Tibial artery (tissue), 4 donors: ENCODE data around the gene SEC22C.

Source experiments
- DNase-seq, 2 donors: peaks; one replicate each; pipeline ENCODE4 v3.0.0-alpha.2; 2019
- H3K27ac ChIP-seq, 2 donors: fragments of 200-600 bp; sonication (generic) in 1 of 2; 1 replicate in 1 of 2; 2 replicates in 1 of 2; pipeline ENCODE4 v1.5.1; 2018 to 2019; ENCODE audit warnings: mild to moderate bottlenecking in 1 of 2
- H3K27me3 ChIP-seq, 2 donors: fragments of 200-600 bp; sonication (generic) in 1 of 2; one replicate each; pipeline versions ENCODE4 v1.5.1 to v1.6.0; 2016 to 2019
- H3K36me3 ChIP-seq, 3 donors: fragments of 200-600 bp; sonication (generic) in 2 of 3; one replicate each; pipeline ENCODE4 v1.5.1; 2016 to 2019; ENCODE audit warnings: mild to moderate bottlenecking in 2 of 3
- H3K4me1 ChIP-seq, 4 donors: fragments of 200-600 bp; sonication (generic) in 2 of 4; 1 replicate in 3 of 4; 2 replicates in 1 of 4; pipeline ENCODE4 v1.5.1; 2016 to 2019
- H3K4me3 ChIP-seq, 2 donors: fragments of 200-600 bp; sonication (generic) in 1 of 2; 1 replicate in 1 of 2; 2 replicates in 1 of 2; pipeline ENCODE4 v1.5.1; 2018 to 2019; ENCODE audit warnings: mild to moderate bottlenecking in 2 of 2
- H3K9me3 ChIP-seq, 3 donors: fragments of 200-600 bp; sonication (generic) in 1 of 3; one replicate each; pipeline ENCODE4 v1.5.1; 2016 to 2019
- CTCF ChIP-seq, 2 experiments: fragments of 200-600 bp in 1 of 2; fragments of 450-650 bp in 1 of 2; IDR thresholded peaks; one replicate each; pipeline ENCODE4 v1.5.1; 2017 to 2019; ENCODE audit warnings: antibody characterized with exemption in 2 of 2, mild to moderate bottlenecking in 1 of 2, moderate library complexity in 1 of 2
- intact Hi-C: fragments of 100-400 bp; cut with DNase I; formaldehyde crosslinking; loops from one replicate; pipeline ENCODE4 v1.15.0; 2023; ENCODE audit warnings: low total_unique reads

Gene SEC22C

GRCh38 chr3:42500091-42500490, 81.7 kb downstream of the SEC22C start:
- DNase-seq, result peak in 1 of 2 donors; percentile 37
- Histone ChIP-seq H3K4me3 (no peak overlapping the region), H3K9me3 (no peaks in the 10 kb centered on the region), H3K27me3 (no peaks in the 10 kb centered on the region), H3K36me3 (no peaks in the 10 kb centered on the region), H3K4me1 (peaks cover 0 to 29% (median 20%) of the 10 kb centered on the region in 4 donors), H3K27ac (no peak overlapping the region)
- intact Hi-C loops, result loop anchor here (5.0 kb wide), 2 partner anchors 47 to 252 kb away; no protein-coding TSS in a partner anchor
- no peak for TF ChIP-seq CTCF (IDR thresholded peaks at IDR 0.05)

GRCh38 chr3:42499478-42499871, 82.3 kb downstream of the SEC22C start:
- H3K27ac ChIP-seq, result no peak overlapping the region
- no peaks in the 10 kb centered on the region for H3K9me3 ChIP-seq
- TF ChIP-seq CTCF (IDR thresholded peaks at IDR 0.05), result no peak
- H3K36me3 ChIP-seq, result no peaks in the 10 kb centered on the region
- no peak overlapping the region for H3K4me3 ChIP-seq
- no peaks in the 10 kb centered on the region for H3K27me3 ChIP-seq
- intact Hi-C loops, result no loop called here
- DNase-seq, result peak; percentile 15 to 47
- peaks cover 0 to 29% (median 20%) of the 10 kb centered on the region in 4 donors for H3K4me1 ChIP-seq

- no peaks in the 10 kb centered on the region for H3K9me3 ChIP-seq
- H3K36me3 ChIP-seq, result no peaks in the 10 kb centered on the region
- no peak overlapping the region for H3K27ac ChIP-seq
- no peak overlapping the region for H3K4me3 ChIP-seq
- H3K27me3 ChIP-seq, result no peaks in the 10 kb centered on the region
- intact Hi-C loops, result no loop called here
- H3K4me1 ChIP-seq, result peaks cover 0 to 29% (median 20%) of the 10 kb centered on the region in 4 donors
- DNase-seq, result peak; percentile 16 to 25
- no peak for TF ChIP-seq CTCF (IDR thresholded peaks at IDR 0.05)
Observed at GRCh38 chr3:42498791-42499477, 82.8 kb downstream of the SEC22C start.

GRCh38 chr3:42498034-42498433, 83.7 kb downstream of the SEC22C start:
- H3K4me3 ChIP-seq, result no peak overlapping the region
- H3K36me3 ChIP-seq, result no peaks in the 10 kb centered on the region
- no peak for DNase-seq
- peaks cover 0 to 33% (median 20%) of the 10 kb centered on the region in 4 donors for H3K4me1 ChIP-seq
- H3K9me3 ChIP-seq, result no peaks in the 10 kb centered on the region
- no peak overlapping the region for H3K27ac ChIP-seq
- intact Hi-C loops, result no loop called here
- no peak for TF ChIP-seq CTCF (IDR thresholded peaks at IDR 0.05)
- H3K27me3 ChIP-seq, result no peaks in the 10 kb centered on the region
